BLaER1 (cell line): Measurements from ENCODE around the gene NOP9.
A peak's percentile ranks its signal among the peaks of the same experiment; 100 is the strongest.

Experiments used
- H3K27ac ChIP-seq: shearing (Covaris generic); formaldehyde crosslinking; 2 replicates; pipeline ENCODE4 v1.8.1; 2022
- H3K27me3 ChIP-seq: shearing (Covaris generic); formaldehyde crosslinking; 2 replicates; pipeline ENCODE4 v1.8.1; 2022
- H3K36me3 ChIP-seq: shearing (Covaris generic); formaldehyde crosslinking; 2 replicates; pipeline ENCODE4 v1.8.1; 2022
- H3K4me1 ChIP-seq: shearing (Covaris generic); formaldehyde crosslinking; 2 replicates; pipeline ENCODE4 v1.8.1; 2022
- H3K4me2 ChIP-seq: shearing (Covaris generic); formaldehyde crosslinking; 2 replicates; pipeline ENCODE4 v1.8.1; 2022
- H3K4me3 ChIP-seq: shearing (Covaris generic); formaldehyde crosslinking; 2 replicates; pipeline ENCODE4 v1.8.1; 2022
- H3K9ac ChIP-seq: shearing (Covaris generic); formaldehyde crosslinking; 2 replicates; pipeline ENCODE4 v1.8.1; 2022
- H3K9me3 ChIP-seq: shearing (Covaris generic); formaldehyde crosslinking; 2 replicates; pipeline ENCODE4 v1.8.1; 2022
- H4K20me1 ChIP-seq: shearing (Covaris generic); formaldehyde crosslinking; 2 replicates; pipeline ENCODE4 v1.8.1; 2022
- Cebpa-rat ChIP-seq: shearing (Covaris generic); IDR thresholded peaks from 2 replicates; pipeline ENCODE4 v1.8.1; 2022

NOP9 gene

DNA sequence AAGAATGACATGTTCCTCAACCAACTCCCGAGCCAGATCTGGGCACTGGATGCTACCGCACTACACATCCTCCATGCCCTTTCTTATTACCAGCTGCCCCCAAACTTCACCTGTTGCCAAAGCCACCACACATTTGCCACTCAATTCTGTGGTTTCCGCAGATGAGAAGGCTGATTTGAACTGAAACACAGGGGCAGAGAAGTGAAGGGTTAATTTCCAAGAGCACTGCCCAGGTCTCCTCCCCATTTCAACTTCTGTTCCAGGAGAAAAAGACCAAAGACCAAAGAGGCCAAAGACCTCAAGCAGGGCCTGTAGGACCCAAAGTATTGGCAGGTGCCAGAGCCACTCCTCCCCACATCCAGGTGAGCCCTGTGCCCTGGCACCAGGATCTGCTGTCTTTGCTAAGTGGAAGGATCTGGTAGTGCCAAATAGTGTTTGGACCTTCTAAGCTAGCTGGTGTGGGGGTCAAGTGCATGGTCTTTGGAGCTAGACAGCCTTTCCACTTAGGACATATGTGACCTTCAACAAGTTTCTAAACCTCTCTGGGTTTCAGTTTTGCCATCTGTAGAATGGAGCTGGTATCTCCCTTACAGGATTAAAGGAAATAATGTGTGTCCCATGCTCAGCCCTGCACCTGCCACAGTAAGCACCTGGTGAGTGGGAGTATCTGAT lies 8.1 kb upstream of the NOP9 start:
- TF ChIP-seq Cebpa-rat = no peak
- Histone ChIP-seq H3K27me3 (no peaks in the 10 kb centered on the region), H4K20me1 (no peaks in the 10 kb centered on the region), H3K9me3 (no peaks in the 10 kb centered on the region), H3K27ac (no peak overlapping the region), H3K9ac (no peak overlapping the region), H3K4me1 (peaks cover 24% of the 10 kb centered on the region), H3K36me3 (peaks cover 57% of the 10 kb centered on the region), H3K4me2 (no peak overlapping the region), H3K4me3 (no peak overlapping the region)

GRCh38 chr14:24292118-24292807 lies 7.4 kb upstream of the NOP9 start:
- H3K9ac ChIP-seq = no peak overlapping the region
- peaks cover 57% of the 10 kb centered on the region for H3K36me3 ChIP-seq
- H3K4me2 ChIP-seq = no peak overlapping the region
- H3K4me3 ChIP-seq = no peak overlapping the region
- no peaks in the 10 kb centered on the region for H3K9me3 ChIP-seq
- H3K4me1 ChIP-seq = peaks cover 29% of the 10 kb centered on the region
- H3K27ac ChIP-seq = no peak overlapping the region
- TF ChIP-seq Cebpa-rat = no peak
- no peaks in the 10 kb centered on the region for H4K20me1 ChIP-seq
- no peaks in the 10 kb centered on the region for H3K27me3 ChIP-seq

DNA sequence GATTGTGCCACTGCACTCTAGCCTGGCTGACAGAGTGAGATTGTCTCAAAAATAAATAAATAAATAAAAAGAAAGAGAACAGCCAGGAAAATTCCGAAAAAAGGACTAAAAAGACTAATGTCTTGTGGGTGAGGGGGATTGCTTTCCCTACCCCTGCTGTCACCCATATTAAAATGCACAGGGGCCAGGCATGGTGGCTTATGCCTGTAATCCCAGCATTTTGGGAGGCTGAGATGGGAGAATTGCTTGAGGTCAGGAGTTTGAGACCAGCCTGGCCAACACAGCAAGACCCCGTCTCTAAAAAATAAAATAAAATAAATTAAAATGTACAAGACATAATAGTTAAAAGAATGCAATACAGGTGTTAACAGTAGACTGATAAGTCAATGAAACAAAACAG lies 6.1 kb upstream of the NOP9 start:
- H3K36me3 ChIP-seq = peaks cover 57% of the 10 kb centered on the region
- no peaks in the 10 kb centered on the region for H3K27me3 ChIP-seq
- no peak overlapping the region for H3K9ac ChIP-seq
- H3K27ac ChIP-seq = no peak overlapping the region
- TF ChIP-seq Cebpa-rat = no peak
- no peaks in the 10 kb centered on the region for H3K9me3 ChIP-seq
- no peaks in the 10 kb centered on the region for H4K20me1 ChIP-seq
- H3K4me1 ChIP-seq = peaks cover 29% of the 10 kb centered on the region
- no peak overlapping the region for H3K4me2 ChIP-seq
- H3K4me3 ChIP-seq = no peak overlapping the region

- Histone ChIP-seq H3K36me3 (peaks cover 41% of the 10 kb centered on the region), H3K27me3 (no peaks in the 10 kb centered on the region), H3K9ac (peak overlapping the region; percentile 57), H3K4me2 (peak overlapping the region; percentile 62), H3K27ac (peak overlapping the region; percentile 5; the same call in 1 of the 2 replicates), H3K4me3 (no peak overlapping the region), H3K4me1 (peaks cover 50% of the 10 kb centered on the region), H3K9me3 (no peaks in the 10 kb centered on the region), H4K20me1 (peaks cover 15% of the 10 kb centered on the region)
- no peak for TF ChIP-seq Cebpa-rat
Measured at GRCh38 chr14:24296341-24297157, 3.1 kb upstream of the NOP9 start.

DNA sequence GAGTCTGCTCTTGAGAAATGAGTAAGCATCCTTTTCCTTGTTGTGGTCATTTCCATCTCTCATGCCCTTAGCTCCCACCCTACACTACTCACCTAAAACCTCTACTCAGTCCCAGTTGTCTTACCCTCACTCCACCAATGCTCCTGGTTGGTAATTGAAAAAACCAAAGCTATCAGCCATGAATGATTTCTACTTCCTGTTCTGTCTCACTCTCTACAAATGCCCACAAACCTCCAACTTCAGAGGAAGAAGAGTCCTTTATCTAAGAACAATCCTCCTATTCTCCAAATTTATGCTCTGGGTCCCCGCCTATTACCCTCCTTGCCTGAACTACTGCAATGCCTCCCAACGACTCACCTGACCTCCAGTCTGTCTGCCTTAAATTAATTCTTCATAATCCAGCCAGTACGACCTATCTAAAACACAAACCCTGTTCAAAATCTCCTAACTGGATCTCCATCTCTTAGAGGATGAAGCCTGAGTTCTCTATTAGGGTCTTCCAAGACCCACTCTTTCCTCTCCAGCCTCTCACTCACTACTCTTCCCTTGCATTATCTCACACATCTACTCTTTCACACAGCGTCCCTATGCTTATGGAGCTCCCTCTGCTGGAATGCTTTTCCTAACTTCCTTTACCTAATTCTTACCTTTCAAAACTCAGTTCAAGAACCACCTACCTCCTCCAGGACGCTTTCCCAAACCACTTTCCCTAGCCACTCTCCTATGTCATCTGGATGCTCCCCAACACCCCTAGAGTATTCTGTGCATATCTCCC lies 2.3 kb upstream of the NOP9 start:
- H3K9ac ChIP-seq = 0 out of 2 replicates have a peak overlapping the region, but pooled peaks have one; percentile 57
- peaks cover 53% of the 10 kb centered on the region for H3K4me1 ChIP-seq
- H3K9me3 ChIP-seq = no peaks in the 10 kb centered on the region
- H3K27ac ChIP-seq = no peak overlapping the region
- H3K4me2 ChIP-seq = peak overlapping the region; percentile 62
- H3K4me3 ChIP-seq = no peak overlapping the region
- TF ChIP-seq Cebpa-rat = no peak
- H3K36me3 ChIP-seq = peaks cover 41% of the 10 kb centered on the region
- H4K20me1 ChIP-seq = peaks cover 22% of the 10 kb centered on the region
- H3K27me3 ChIP-seq = no peaks in the 10 kb centered on the region

- no peaks in the 10 kb centered on the region for H3K9me3 ChIP-seq
- H3K27ac ChIP-seq = peak overlapping the region; percentile 76; the same call in 1 of the 2 replicates
- H3K27me3 ChIP-seq = no peaks in the 10 kb centered on the region
- H3K4me1 ChIP-seq = peaks cover 53% of the 10 kb centered on the region
- H3K4me3 ChIP-seq = peak overlapping the region; percentile 87
- peaks cover 25% of the 10 kb centered on the region for H4K20me1 ChIP-seq
- H3K36me3 ChIP-seq = peaks cover 44% of the 10 kb centered on the region
- H3K4me2 ChIP-seq = peak overlapping the region; percentile 99
- peak overlapping the region; percentile 88 for H3K9ac ChIP-seq
- no peak for TF ChIP-seq Cebpa-rat
Measured at GRCh38 chr14:24298892-24299254, 777 bp upstream of the NOP9 start.

GRCh38 chr14:24300326-24300980 lies 803 bp downstream of the NOP9 start:
- Histone ChIP-seq H3K4me2 (peak overlapping the region; percentile 99), H3K4me1 (peaks cover 53% of the 10 kb centered on the region), H3K9ac (peak overlapping the region; percentile 88), H3K4me3 (peak overlapping the region; percentile 87), H3K9me3 (no peaks in the 10 kb centered on the region), H4K20me1 (peaks cover 25% of the 10 kb centered on the region), H3K36me3 (peaks cover 56% of the 10 kb centered on the region), H3K27ac (peak overlapping the region; percentile 76), H3K27me3 (no peaks in the 10 kb centered on the region)
- no peak for TF ChIP-seq Cebpa-rat

GRCh38 chr14:24304019-24304387 lies 4.4 kb downstream of the NOP9 start:
- Histone ChIP-seq H3K9me3 (no peaks in the 10 kb centered on the region), H3K4me3 (no peak overlapping the region), H3K36me3 (peaks cover 82% of the 10 kb centered on the region), H3K4me2 (no peak overlapping the region), H3K9ac (no peak overlapping the region), H3K4me1 (peaks cover 33% of the 10 kb centered on the region), H3K27me3 (no peaks in the 10 kb centered on the region), H3K27ac (no peak overlapping the region), H4K20me1 (peaks cover 25% of the 10 kb centered on the region)
- TF ChIP-seq Cebpa-rat = no peak

DNA sequence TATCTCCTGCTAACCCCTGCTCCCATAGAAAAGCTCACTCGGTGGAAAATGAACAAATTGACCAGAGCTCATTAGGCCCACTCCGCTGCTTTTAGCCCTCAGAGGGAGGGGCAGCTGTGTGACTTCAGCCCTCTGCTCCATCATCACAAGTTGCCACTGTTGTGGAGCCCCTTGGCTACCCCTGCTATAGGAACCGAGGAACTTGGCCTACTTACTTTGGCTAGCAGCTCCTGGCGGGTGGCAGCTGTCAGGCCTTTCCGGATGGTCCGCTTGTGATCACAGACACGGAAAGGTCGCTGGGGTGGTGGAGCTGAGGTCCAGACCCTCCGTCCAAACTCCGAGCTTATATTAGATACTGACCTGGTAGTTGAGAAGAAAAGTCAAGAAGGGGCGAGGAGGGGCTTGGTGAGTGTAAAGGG lies 7.5 kb downstream of the NOP9 start:
- peaks cover 44% of the 10 kb centered on the region for H3K4me1 ChIP-seq
- peaks cover 75% of the 10 kb centered on the region for H3K36me3 ChIP-seq
- H3K9me3 ChIP-seq = no peaks in the 10 kb centered on the region
- peaks cover 15% of the 10 kb centered on the region for H4K20me1 ChIP-seq
- TF ChIP-seq Cebpa-rat = no peak
- no peak overlapping the region for H3K9ac ChIP-seq
- no peaks in the 10 kb centered on the region for H3K27me3 ChIP-seq
- H3K4me3 ChIP-seq = no peak overlapping the region
- no peak overlapping the region for H3K27ac ChIP-seq
- no peak overlapping the region for H3K4me2 ChIP-seq
